OCI-LY7 (cell line): Measurements from ENCODE around the gene C4orf51. TPM values are rescaled to one million over a fixed set of nuclear protein-coding genes. Genes with fewer than 3 reads are reported as not detected.

Source experiments
- BruUV-seq: library from RNA; stranded (reverse); fragments of 400-500 nt; replicated peaks from 2 replicates; lab custom pipeline; 2021; lab: Mats Ljungman, UMichigan
- CTCF ChIA-PET: fragments of 300-600 bp; sonication (Branson Sonifier 250); formaldehyde crosslinking; loops from one replicate; lab custom pipeline; 2022; ENCODE audit warnings: antibody characterized with exemption; ENCODE audit not compliant: unreplicated experiment; lab: Charles Lee
- POLR2A ChIA-PET: fragments of 300-600 bp; sonication (Branson Sonifier 250); formaldehyde crosslinking; loops from one replicate; lab custom pipeline; 2022; ENCODE audit warnings: antibody characterized with exemption; lab: Charles Lee
- DNase-seq: peaks from one replicate; pipeline ENCODE4 v3.0.0-alpha.2; 2015; ENCODE audit warnings: low spot score
- H2AFZ ChIP-seq: fragments of 200-600 bp; sonication (generic), shearing (Covaris generic); 2 replicates; pipeline ENCODE4 v1.6.1; 2014; ENCODE audit warnings: mild to moderate bottlenecking, antibody characterized with exemption, low read length, moderate library complexity
- H3K27ac ChIP-seq: fragments of 200-600 bp; sonication (generic); 2 replicates; pipeline ENCODE4 v1.5.1; 2014; ENCODE audit warnings: mixed run types, low read depth, mild to moderate bottlenecking, moderate library complexity, low read length, inconsistent platforms; ENCODE audit not compliant: poor library complexity, severe bottlenecking
- H3K36me3 ChIP-seq: fragments of 200-600 bp; sonication (generic); 2 replicates; pipeline ENCODE4 v1.6.1; 2014; ENCODE audit warnings: mild to moderate bottlenecking, antibody characterized with exemption, low read length, moderate library complexity, mixed read lengths; ENCODE audit not compliant: insufficient read depth
- H3K4me1 ChIP-seq: fragments of 200-600 bp; sonication (generic); 2 replicates; pipeline ENCODE4 v1.5.1; 2014; ENCODE audit warnings: mild to moderate bottlenecking, low read length; ENCODE audit not compliant: insufficient read depth, poor library complexity, severe bottlenecking
- H3K4me2 ChIP-seq: fragments of 200-600 bp; sonication (generic); 2 replicates; pipeline ENCODE4 v1.6.1; 2014; ENCODE audit warnings: mild to moderate bottlenecking, low read length
- H3K4me3 ChIP-seq: fragments of 200-600 bp; sonication (generic); 2 replicates; pipeline ENCODE4 v1.5.1; 2014; ENCODE audit warnings: mild to moderate bottlenecking, low read depth, low read length; ENCODE audit not compliant: poor library complexity, severe bottlenecking
- H3K79me2 ChIP-seq: fragments of 200-600 bp; sonication (generic); 2 replicates; pipeline ENCODE4 v1.6.1; 2016; ENCODE audit warnings: low read depth, mild to moderate bottlenecking, low read length, moderate library complexity, mixed read lengths; ENCODE audit not compliant: insufficient read depth
- H3K9me2 ChIP-seq: fragments of 200-600 bp; sonication (generic); 2 replicates; pipeline ENCODE4 v1.6.1; 2016; ENCODE audit warnings: mild to moderate bottlenecking, low read length, mixed read lengths; ENCODE audit not compliant: insufficient read depth
- H3K9me3 ChIP-seq: fragments of 200-600 bp; sonication (generic); 2 replicates; pipeline ENCODE4 v1.6.1; 2014; ENCODE audit warnings: mild to moderate bottlenecking, mixed run types, low read length, mixed read lengths
- H4K20me1 ChIP-seq: fragments of 200-600 bp; sonication (generic); 2 replicates; pipeline ENCODE4 v1.6.1; 2014; ENCODE audit warnings: mild to moderate bottlenecking, antibody characterized with exemption, low read length, moderate library complexity, mixed read lengths; ENCODE audit not compliant: insufficient read depth
- EZH2phosphoT487 ChIP-seq: fragments of 200-600 bp; sonication (generic); IDR thresholded peaks from 2 replicates; pipeline ENCODE4 v1.6.1; 2018; ENCODE audit warnings: low read depth, borderline replicate concordance, mild to moderate bottlenecking, mixed run types, antibody characterized with exemption, low read length, moderate library complexity, mixed read lengths
- intact Hi-C: fragments of 100-400 bp; cut with micrococcal nuclease; formaldehyde crosslinking; loops from one replicate; pipeline ENCODE4 v1.10.0; 2022; ENCODE audit not compliant: unreplicated experiment
- total RNA-seq, 2 experiments: library from RNA; depleted of rRNA in 1 of 2; stranded (reverse); fragments of >200 nt in 1 of 2; shearing (Covaris generic) in 1 of 2; gene quantifications; 2 replicates each; pipeline ENCODE4 v1.2.3, GENCODE V29; 2014 to 2022
- TF ChIP-seq, protein P1 (sequence below): fragments of 200-600 bp; sonication (generic); conservative IDR thresholded peaks from 2 replicates; pipeline ENCODE4 v1.5.1; 2014; ENCODE audit warnings: mild to moderate bottlenecking, antibody characterized with exemption, low read length, moderate library complexity, mixed read lengths

The C4orf51 gene
- total RNA-seq, 2 experiments from 2014 or later, result not detected

DNA sequence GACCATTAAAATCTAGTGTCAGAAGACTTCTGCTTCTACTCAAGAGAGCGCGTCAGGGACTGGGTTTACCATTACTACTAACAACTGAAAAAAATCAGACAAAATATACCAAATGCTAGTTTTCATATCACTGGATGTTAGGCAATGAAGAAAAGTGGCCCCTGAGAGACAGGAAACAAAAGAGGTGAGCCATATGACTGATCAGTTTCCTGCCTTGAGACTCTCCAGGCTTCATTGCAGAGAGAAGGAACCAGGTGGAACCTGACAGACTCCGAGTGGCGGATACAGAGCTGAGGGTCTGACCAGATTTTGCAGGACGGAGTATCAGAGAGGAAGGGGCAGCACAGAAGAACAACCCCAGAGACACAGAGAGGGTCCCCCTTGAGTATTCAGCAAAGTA, 86.3 kb downstream of the C4orf51 start:
- Histone ChIP-seq H3K9me3 (no peaks in the 10 kb centered on the region), H3K4me2 (no peak overlapping the region), H3K4me1 (no peaks in the 10 kb centered on the region), H3K79me2 (no peaks in the 10 kb centered on the region), H4K20me1 (no peaks in the 10 kb centered on the region), H3K27ac (no peak overlapping the region), H3K36me3 (peaks cover 90% of the 10 kb centered on the region), H3K4me3 (no peak overlapping the region), H3K9me2 (no peaks in the 10 kb centered on the region), H2AFZ (no peak overlapping the region)
- ChIA-PET POLR2A (no interaction called here), CTCF (no interaction called here)
- intact Hi-C loops, result no loop called here
- no peak for DNase-seq
- no peak for TF ChIP-seq EZH2phosphoT487
- TF ChIP-seq, protein P1, sequence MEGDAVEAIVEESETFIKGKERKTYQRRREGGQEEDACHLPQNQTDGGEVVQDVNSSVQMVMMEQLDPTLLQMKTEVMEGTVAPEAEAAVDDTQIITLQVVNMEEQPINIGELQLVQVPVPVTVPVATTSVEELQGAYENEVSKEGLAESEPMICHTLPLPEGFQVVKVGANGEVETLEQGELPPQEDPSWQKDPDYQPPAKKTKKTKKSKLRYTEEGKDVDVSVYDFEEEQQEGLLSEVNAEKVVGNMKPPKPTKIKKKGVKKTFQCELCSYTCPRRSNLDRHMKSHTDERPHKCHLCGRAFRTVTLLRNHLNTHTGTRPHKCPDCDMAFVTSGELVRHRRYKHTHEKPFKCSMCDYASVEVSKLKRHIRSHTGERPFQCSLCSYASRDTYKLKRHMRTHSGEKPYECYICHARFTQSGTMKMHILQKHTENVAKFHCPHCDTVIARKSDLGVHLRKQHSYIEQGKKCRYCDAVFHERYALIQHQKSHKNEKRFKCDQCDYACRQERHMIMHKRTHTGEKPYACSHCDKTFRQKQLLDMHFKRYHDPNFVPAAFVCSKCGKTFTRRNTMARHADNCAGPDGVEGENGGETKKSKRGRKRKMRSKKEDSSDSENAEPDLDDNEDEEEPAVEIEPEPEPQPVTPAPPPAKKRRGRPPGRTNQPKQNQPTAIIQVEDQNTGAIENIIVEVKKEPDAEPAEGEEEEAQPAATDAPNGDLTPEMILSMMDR, result no peak
- BruUV-seq, result no TSS peak

DNA sequence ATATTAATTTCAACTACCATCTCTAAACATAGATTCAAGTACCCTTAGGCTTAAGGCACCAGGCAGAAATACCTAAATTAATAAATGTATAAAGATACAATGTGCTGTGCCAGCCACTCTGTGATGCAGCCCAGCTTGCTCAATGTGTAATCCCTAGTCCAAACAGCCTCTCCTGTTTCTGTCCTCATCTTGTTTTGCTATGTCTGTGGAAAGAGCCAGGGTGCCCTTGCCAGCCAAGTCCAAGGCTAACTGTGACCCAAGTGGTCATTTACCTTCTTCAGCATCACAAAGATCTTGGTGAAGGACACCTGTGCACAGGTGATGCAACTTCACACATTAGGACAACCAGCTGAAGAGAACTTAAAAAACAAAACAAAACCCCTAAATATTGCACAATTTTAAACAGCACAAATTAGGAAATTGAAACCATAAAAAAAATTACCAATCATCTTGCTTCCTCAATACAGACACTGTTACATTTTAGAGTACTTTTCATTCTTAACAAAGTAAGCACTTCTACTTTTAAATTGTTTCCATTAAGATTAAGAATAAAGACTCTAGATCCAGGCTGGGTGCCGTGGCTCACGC, 89.6 kb downstream of the C4orf51 start:
- no peak overlapping the region for H2AFZ ChIP-seq
- DNase-seq, result no peak
- no peaks in the 10 kb centered on the region for H3K79me2 ChIP-seq
- H3K9me2 ChIP-seq, result no peaks in the 10 kb centered on the region
- no peak for TF ChIP-seq EZH2phosphoT487
- TF ChIP-seq, protein P1, result no peak
- intact Hi-C loops, result no loop called here
- no peaks in the 10 kb centered on the region for H3K9me3 ChIP-seq
- H3K27ac ChIP-seq, result no peak overlapping the region
- no peaks in the 10 kb centered on the region for H4K20me1 ChIP-seq
- no peak overlapping the region for H3K4me3 ChIP-seq
- CTCF ChIA-PET, result no interaction called here
- H3K4me1 ChIP-seq, result no peaks in the 10 kb centered on the region
- POLR2A ChIA-PET, result interaction anchor here (0.7 kb wide), 1 partner anchor 1530 kb away, joined by 4 read pairs; no protein-coding TSS in a partner anchor
- peaks cover 91% of the 10 kb centered on the region for H3K36me3 ChIP-seq
- BruUV-seq, result no TSS peak
- no peak overlapping the region for H3K4me2 ChIP-seq

DNA sequence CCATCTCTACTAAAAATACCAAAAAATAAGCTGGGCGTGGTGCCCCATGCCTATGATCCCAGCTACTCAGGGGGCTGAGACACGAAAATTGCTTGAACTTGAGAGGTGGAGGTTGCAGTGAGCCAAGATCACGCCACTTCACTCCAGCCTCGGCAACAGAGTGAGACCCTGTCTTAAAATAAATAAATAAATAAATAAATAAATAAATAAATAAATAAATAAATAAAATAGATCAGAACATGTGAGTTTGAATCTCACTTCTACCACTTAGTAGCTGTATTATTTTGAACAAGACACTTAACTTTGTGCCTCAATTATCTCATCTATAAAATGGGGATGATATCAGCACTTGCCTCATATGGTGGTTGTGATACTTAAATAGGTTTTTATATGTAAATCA, 90.2 kb downstream of the C4orf51 start:
- Histone ChIP-seq H3K79me2 (no peaks in the 10 kb centered on the region), H3K4me1 (no peaks in the 10 kb centered on the region), H3K36me3 (peaks cover 91% of the 10 kb centered on the region), H3K4me3 (no peak overlapping the region), H3K9me2 (no peaks in the 10 kb centered on the region), H3K9me3 (no peaks in the 10 kb centered on the region), H3K4me2 (no peak overlapping the region), H4K20me1 (no peaks in the 10 kb centered on the region), H3K27ac (no peak overlapping the region), H2AFZ (no peak overlapping the region)
- DNase-seq, result no peak
- CTCF ChIA-PET, result no interaction called here
- TF ChIP-seq EZH2phosphoT487, result no peak
- TF ChIP-seq, protein P1, result no peak
- no TSS peak for BruUV-seq
- POLR2A ChIA-PET, result interaction anchor here (0.7 kb wide), 1 partner anchor 1529 kb away, joined by 4 read pairs; no protein-coding TSS in a partner anchor
- intact Hi-C loops, result no loop called here
